ENCODE data around the gene ARHGAP18.

ARHGAP18 gene

GRCh38 chr6:129643968-129644367, 66.0 kb downstream of the ARHGAP18 start:
- no peak for DNase-seq (ENCODE audit: low read depth)
- TF ChIP-seq CTCF (IDR thresholded peaks at IDR 0.05; ENCODE audit: low read depth, low read length, missing control alignments): no peak

GRCh38 chr6:129643176-129643575, 66.8 kb downstream of the ARHGAP18 start:
- H3K4me3 ChIP-seq (ENCODE audit: low read depth, low read length): no peak overlapping the region
- TF ChIP-seq CTCF (IDR thresholded peaks at IDR 0.05; ENCODE audit: low read depth, low read length, missing control alignments): no peak
- no peak for DNase-seq (ENCODE audit: low read depth)

More at GRCh38 chr6:129643968-129644367, 66.0 kb downstream of the ARHGAP18 start:
- H3K4me3 ChIP-seq (ENCODE audit: low read depth, low read length): no peak overlapping the region

GRCh38 chr6:129642322-129642721, 67.7 kb downstream of the ARHGAP18 start:
- no peak for DNase-seq (ENCODE audit: low read depth)
- no peak for TF ChIP-seq CTCF (IDR thresholded peaks at IDR 0.05; ENCODE audit: low read depth, low read length, missing control alignments)

GRCh38 chr6:129641344-129641743, 68.6 kb downstream of the ARHGAP18 start:
- no peak for DNase-seq (ENCODE audit: low read depth)
- no peak for TF ChIP-seq CTCF (IDR thresholded peaks at IDR 0.05; ENCODE audit: low read depth, low read length, missing control alignments)
- H3K4me3 ChIP-seq (ENCODE audit: low read depth, low read length): no peak overlapping the region

More at GRCh38 chr6:129642322-129642721, 67.7 kb downstream of the ARHGAP18 start:
- no peak overlapping the region for H3K4me3 ChIP-seq (ENCODE audit: low read depth, low read length)

GRCh38 chr6:129638686-129639085, 71.3 kb downstream of the ARHGAP18 start:
- no peak for DNase-seq (ENCODE audit: low read depth)
- H3K4me3 ChIP-seq (ENCODE audit: low read depth, low read length): no peak overlapping the region

GRCh38 chr6:129638055-129638684, 71.8 kb downstream of the ARHGAP18 start:
- no peak overlapping the region for H3K4me3 ChIP-seq (ENCODE audit: low read depth, low read length)
- no peak for DNase-seq (ENCODE audit: low read depth)
- TF ChIP-seq CTCF (IDR thresholded peaks at IDR 0.05; ENCODE audit: low read depth, low read length, missing control alignments): no peak

More at GRCh38 chr6:129638686-129639085, 71.3 kb downstream of the ARHGAP18 start:
- no peak for TF ChIP-seq CTCF (IDR thresholded peaks at IDR 0.05; ENCODE audit: low read depth, low read length, missing control alignments)
